Measurements from ENCODE around the gene ELFN1.

DNA sequence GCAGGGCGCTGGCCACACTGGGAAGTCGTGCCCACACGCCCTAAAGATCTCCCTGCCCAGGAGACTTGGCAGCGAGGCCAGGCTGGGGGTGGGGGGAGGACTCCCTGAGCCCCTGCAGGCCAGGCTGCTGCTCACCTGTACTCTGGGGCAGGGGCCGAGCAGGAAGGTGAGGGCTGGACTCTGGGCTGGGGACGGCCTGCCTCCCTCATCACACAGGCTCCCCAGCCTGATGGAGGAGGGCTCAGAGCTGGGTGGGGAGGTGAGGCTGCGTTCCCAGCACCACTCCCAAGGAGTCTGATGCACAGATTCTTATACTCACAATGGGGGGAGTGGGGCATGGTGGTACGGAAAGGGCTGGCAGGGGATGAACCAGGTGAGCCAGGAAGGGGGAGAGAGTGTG lies 71.2 kb downstream of the ELFN1 start:
- TF ChIP-seq, protein P1, sequence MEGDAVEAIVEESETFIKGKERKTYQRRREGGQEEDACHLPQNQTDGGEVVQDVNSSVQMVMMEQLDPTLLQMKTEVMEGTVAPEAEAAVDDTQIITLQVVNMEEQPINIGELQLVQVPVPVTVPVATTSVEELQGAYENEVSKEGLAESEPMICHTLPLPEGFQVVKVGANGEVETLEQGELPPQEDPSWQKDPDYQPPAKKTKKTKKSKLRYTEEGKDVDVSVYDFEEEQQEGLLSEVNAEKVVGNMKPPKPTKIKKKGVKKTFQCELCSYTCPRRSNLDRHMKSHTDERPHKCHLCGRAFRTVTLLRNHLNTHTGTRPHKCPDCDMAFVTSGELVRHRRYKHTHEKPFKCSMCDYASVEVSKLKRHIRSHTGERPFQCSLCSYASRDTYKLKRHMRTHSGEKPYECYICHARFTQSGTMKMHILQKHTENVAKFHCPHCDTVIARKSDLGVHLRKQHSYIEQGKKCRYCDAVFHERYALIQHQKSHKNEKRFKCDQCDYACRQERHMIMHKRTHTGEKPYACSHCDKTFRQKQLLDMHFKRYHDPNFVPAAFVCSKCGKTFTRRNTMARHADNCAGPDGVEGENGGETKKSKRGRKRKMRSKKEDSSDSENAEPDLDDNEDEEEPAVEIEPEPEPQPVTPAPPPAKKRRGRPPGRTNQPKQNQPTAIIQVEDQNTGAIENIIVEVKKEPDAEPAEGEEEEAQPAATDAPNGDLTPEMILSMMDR (IDR thresholded peaks at IDR 0.05) = no peak
- TF ChIP-seq EP300 (IDR thresholded peaks at IDR 0.05) = no peak
